GOT3 (cell line): ENCODE results near the gene C5orf15.
"Not testable (repeated sequence)": the region's sequence is repeated elsewhere in the genome, so short reads cannot be mapped to it uniquely, and the experiment has no call there.

ENCODE experiments used
- DNase-seq: peaks from one replicate; lab custom pipeline; 2025; ENCODE audit warnings: mixed read lengths; lab: John Stamatoyannopoulos, UW

C5orf15 gene

GRCh38 chr5:133962801-133963476 is 5.5 kb downstream of the C5orf15 start:
- DNase-seq = no peak

GRCh38 chr5:133962131-133962530 is 6.3 kb downstream of the C5orf15 start:
- no peak for DNase-seq

GRCh38 chr5:133959643-133960042 is 8.8 kb downstream of the C5orf15 start:
- DNase-seq = no peak

GRCh38 chr5:133957591-133957990 is 10.8 kb downstream of the C5orf15 start:
- no peak for DNase-seq

- DNase-seq = no peak
Observed at GRCh38 chr5:133957080-133957479, 11.3 kb downstream of the C5orf15 start.

GRCh38 chr5:133956196-133956595 is 12.2 kb downstream of the C5orf15 start:
- DNase-seq = not testable (repeated sequence)

- no peak for DNase-seq
Observed at GRCh38 chr5:133953568-133954145, 14.8 kb downstream of the C5orf15 start.

DNA sequence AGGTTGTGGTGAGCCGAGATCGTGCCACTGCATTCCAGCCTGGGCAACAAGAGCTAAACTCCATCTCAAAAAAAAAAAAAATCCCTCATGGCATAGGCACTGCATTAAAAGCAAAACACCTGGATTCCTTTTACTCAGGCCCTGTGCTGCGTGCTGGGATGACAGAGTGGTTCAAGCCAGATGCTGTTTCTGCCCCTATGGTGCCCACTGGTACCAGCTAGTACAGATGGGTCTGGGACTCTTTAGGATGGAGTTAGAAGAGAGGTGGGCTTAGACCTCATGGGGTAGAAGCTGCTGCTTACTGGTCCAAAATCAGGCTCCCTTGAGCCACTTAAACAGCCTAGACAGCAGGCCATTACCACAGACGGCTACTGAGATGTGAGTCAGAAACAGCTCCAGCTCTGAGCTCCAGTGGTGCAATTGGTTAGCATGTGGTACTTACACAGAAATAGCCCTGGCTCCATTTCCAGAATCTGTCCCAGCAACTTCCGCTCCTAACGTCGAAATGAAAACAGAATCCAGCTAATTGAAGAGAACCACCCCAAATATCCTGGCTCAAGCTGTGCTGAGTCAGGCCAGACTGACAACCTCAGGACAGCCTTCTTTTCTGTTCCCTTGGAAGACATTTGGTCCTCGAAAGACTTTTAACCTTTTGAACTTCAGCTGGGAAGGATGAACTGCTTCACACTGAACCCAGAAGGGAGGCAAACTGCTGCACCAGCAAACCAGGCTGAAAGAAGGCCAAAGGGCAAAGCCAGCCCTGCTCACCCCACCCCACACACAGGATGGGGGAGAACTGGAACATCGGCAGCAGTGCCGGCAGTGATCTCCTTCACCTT is 15.5 kb downstream of the C5orf15 start:
- peak; percentile 51 for DNase-seq

DNA sequence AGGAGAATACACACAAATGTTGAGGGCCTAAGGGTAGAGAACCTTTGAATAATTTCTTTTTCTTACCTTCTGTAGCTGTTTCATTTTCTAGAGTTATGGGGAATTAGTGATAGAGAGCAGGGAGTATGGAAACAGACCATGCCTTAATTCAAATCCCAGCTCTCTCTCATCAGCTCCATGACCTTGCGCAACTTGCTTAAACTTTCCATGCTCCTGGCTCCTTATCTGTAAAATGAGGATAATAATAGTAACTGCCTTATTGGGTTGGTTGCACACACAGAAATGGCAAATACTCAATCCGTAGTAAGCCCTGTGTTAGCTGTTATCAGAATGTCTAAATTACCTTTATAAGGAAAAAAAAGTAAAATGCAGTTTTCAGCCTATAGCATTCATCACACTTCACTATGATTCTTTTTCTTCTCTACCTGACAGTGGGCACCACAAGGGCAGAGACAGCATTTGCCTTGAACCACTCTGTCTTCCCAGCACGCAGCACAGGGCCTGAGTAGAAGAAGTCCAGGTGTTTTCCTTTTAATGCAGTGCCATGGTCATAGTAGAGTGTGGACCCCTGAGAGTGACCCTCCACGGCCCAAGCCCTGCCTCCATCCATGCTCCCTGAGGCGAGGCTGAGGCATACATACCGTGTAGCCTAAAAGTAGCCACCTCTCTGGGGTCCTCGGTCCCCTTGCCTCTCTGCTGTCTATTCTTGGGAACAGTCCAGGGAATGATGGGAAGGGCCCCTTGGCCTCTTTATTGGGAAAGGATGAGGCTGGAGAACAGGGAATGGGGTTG is 17.4 kb downstream of the C5orf15 start:
- no peak for DNase-seq

DNA sequence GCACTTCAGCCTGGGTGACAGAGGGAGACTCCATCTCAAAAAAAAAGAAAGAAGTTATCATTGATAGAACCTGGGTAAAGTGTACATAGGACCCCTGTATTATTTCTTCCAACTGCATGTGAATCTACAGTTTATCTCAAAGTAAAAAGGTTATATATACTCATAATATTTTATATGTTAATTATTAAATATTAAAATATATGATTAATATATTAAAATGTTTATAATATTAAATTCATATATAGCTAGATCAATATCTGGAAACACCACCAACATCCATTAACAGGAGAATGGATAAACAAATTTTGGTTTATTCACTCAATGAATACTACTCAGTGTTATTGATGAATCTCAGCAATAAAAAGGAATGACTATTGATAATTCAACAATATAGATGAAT is 19.7 kb downstream of the C5orf15 start:
- no peak for DNase-seq

GRCh38 chr5:133947431-133947841 is 21.0 kb downstream of the C5orf15 start:
- DNase-seq = no peak

DNA sequence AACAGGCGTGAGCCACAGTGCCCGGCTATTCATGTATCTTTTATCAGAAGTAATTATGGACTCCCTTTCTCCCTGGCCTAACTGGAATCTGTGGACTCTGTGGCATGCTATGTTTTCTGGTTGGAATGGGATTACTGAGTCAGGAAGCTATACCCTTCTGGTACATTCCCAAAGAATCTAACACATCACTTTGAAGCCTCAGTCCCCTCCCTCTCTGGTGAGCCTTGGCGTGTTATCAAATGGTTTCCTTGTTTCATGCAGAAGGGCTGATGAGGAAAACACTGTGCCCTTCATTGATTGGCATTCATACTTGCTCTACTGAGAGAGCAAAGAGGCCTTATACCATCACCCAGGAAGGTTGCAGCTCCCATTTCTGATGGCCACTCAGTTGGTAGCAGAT is 22.9 kb downstream of the C5orf15 start:
- DNase-seq = no peak

GRCh38 chr5:133944263-133945185 is 23.9 kb downstream of the C5orf15 start:
- DNase-seq = no peak

DNA sequence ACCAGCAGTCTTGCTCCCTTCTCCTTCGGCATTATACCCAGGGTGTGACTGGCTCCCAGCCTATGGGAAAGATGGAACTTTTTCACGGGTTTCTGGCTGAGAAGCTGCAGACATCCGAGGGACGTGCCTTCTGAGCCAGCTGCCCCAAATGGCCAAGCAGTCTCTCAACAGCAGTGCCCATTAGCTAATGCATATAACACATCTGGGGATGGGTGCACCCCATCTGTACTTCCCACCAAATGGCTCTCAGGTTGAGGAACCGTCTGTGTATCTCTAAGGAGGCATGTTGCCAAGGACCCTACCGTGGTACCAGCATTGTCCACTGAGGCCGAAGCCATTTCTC is 25.0 kb downstream of the C5orf15 start:
- DNase-seq = no peak

- no peak for DNase-seq
Observed at GRCh38 chr5:133942614-133943474, 25.6 kb downstream of the C5orf15 start.

DNA sequence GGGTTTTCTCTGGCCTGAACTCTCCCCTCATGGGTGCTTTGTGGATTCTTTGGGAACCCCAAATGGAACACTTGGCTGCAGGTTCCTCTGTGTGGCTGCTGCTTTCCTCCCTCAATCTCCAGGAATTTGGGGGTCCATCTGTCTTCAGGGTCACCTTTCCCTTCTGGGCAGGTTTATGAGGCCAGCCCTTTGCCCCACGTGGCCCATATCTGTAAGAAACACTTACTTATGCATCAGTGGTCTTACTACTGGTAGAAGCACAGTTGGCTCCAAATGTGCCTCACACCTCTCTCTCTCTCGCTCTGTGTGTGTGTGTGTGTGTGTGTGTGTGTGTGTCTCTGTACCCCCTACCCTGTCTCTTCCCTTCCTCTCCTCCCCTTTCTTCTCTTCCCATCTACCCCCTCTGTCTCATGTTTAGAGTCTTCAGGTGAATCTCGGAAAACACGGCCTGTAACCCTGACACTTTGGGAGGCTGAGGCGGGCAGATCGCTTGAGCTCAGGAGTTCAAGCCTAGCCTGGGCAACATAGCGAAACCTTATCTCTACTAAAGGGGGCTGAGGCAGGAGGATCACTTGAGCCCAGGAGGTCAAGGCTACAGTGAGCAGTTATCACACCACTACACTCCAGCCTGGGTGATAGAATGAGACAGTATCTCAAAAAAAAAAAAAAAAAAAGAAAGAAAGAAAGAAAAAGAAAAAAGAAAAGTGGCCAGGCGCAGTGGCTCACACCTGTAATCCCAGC is 26.8 kb downstream of the C5orf15 start:
- DNase-seq = no peak

DNA sequence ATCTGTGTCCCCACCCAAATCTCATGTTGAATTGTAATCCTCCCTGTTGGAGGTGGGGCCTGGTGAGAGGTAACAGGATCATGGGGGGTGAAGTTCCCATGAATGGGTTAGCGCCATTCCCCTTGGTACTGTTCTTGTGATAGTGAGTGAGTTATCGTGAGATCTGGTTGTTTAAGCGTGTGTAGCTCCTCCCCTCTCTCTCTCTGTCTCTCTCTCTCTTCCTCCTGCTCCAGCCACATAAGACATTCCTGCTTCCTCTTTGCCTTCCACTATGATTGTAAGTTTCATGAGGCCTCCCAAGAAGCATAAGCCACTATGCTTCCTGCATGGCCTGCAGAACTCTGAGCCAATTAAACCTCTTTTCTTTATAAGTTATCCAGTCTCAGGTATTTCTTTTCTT is 28.8 kb downstream of the C5orf15 start:
- no peak for DNase-seq

DNA sequence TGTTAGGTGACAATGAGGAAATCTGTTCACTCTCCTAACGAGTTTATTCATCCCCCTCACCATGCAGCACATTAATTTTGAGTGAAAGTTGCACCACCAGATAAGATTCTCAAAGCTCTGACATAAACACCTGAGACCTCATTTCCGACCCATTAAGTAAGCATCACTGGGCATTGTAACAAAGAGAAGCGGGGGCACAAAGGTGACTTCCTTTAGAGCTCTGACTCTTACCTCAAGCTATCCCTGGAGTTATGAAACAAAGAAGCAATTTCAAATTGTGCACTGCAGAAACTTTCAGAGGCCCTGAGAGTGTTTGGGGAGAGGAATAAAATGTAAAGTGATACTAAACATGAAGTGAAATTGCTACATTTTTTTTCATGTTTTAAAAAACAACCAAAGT is 29.5 kb downstream of the C5orf15 start:
- no peak for DNase-seq

DNA sequence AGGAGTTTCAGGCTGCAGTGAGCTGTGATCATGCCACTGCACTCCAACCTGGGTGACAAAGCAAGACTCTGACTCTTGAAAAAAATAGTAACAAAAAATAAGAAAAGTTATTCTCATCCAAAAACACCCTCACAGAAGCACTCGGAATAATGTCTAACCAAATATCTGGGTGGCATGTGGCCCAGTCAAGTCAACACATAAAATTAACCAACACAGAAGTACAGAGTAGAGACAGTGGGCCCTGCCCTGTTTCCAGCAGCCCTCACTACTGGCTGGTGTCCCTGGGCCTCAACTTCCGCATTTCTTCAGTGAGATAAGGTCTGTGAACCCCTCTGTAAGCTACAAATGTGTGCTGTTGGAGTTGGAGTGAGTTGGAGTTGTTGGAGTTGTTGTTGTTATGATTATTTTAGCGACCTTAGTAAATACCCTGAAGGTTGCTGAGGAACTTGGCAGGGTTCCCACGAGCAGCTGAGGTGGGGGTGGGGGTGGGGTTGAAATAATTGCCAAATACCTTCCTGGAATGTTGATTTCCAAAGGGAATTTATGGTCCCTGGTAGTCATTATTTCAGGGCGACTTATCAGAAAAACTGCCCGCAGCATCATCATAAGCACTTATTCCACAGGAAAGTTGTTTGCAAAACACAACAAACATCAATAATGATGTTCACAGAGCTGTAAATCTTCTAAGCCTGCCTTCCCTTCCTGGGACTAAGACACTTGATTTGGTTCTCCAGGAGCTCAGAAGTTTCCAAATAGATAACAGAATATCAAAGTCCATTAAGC is 30.2 kb downstream of the C5orf15 start:
- DNase-seq = no peak
